ENCODE measurements around the gene TBX21.

DNA sequence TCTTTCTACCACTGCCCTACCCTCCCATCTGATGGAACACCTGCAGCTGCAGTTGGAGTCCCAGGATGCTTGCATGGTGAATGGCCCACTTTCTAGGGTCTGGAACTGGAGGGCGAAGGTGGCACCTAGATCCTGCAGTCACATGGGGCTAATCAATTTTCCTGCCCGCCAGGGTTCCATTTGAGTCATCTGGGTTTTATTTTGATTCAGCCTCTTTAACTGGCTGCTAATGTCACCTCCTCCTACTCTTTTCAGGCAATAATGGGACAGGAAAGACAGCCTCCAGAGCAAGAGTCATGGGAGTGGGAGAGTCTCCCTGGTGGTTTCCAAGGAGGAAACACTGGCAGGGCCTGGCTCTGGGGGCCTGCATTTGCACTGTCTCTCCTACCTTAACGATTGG lies 42.9 kb upstream of the TBX21 start:
- TF ChIP-seq, protein P1, sequence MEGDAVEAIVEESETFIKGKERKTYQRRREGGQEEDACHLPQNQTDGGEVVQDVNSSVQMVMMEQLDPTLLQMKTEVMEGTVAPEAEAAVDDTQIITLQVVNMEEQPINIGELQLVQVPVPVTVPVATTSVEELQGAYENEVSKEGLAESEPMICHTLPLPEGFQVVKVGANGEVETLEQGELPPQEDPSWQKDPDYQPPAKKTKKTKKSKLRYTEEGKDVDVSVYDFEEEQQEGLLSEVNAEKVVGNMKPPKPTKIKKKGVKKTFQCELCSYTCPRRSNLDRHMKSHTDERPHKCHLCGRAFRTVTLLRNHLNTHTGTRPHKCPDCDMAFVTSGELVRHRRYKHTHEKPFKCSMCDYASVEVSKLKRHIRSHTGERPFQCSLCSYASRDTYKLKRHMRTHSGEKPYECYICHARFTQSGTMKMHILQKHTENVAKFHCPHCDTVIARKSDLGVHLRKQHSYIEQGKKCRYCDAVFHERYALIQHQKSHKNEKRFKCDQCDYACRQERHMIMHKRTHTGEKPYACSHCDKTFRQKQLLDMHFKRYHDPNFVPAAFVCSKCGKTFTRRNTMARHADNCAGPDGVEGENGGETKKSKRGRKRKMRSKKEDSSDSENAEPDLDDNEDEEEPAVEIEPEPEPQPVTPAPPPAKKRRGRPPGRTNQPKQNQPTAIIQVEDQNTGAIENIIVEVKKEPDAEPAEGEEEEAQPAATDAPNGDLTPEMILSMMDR (IDR thresholded peaks at IDR 0.05; ENCODE audit: low read length): no peak
- no peak for TF ChIP-seq EZH2 (optimal IDR thresholded peaks at IDR 0.05; ENCODE audit: low read depth, low read length)
